ENCODE data around the gene CTSZ.
A peak's percentile ranks its signal among the peaks of the same experiment; 100 is the strongest.

CTSZ gene

GRCh38 chr20:59031564-59032022 lies 24.5 kb upstream of the CTSZ start:
- DNase-seq (ENCODE audit: low spot score), result peak; percentile 34

- DNase-seq (ENCODE audit: low spot score), result peak; percentile 76
These were observed 24.0 kb upstream of the CTSZ start for GRCh38 chr20:59030911-59031563.

DNA sequence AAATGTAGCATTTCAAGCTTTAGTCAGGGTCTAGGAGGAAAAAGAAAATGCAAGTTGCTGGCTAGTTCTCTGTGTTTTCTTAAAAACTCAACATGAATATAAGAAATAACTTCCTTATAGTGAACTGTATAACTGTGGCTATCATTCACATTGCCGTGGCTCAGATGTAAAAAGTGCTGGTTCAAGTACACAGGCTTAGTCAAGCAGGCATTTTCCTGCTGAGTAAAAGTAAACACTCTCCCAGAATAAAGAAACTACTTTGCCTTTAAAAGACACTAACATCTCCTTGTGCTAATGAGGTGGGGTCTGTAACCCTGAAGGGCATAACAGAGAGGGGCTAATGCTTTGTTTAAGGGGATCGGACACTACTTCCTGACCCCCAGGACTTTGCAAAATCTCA lies 21.8 kb upstream of the CTSZ start:
- no peak for DNase-seq (ENCODE audit: low spot score)

GRCh38 chr20:59027741-59028320 lies 20.8 kb upstream of the CTSZ start:
- no peak for DNase-seq (ENCODE audit: low spot score)

GRCh38 chr20:59026904-59027740 lies 20.1 kb upstream of the CTSZ start:
- DNase-seq (ENCODE audit: low spot score), result no peak

GRCh38 chr20:59025511-59025910 lies 18.5 kb upstream of the CTSZ start:
- no peak for DNase-seq (ENCODE audit: low spot score)

DNA sequence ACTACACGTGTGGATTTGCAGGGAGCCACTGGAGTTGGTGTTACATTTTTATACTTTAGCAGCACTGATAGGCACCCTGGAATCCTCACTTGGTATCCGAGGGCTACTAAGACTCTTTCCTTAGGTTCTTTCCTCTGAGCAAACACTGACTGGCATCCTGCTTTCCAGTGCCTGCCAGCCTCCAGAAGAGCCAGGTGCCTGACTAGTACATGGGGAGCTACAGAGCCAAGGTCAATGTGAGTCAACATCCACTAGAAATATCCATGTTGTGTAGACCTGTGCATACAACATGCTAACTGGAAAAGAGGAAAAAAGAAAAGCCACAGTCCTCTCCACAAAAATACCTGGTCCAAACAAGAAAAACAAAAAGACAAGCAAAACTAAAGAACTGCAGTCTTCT lies 18.0 kb upstream of the CTSZ start:
- no peak for DNase-seq (ENCODE audit: low spot score)

- DNase-seq (ENCODE audit: low spot score), result no peak
These were observed 17.1 kb upstream of the CTSZ start for GRCh38 chr20:59024111-59024530.

GRCh38 chr20:59023616-59024015 lies 16.6 kb upstream of the CTSZ start:
- DNase-seq (ENCODE audit: low spot score), result no peak

GRCh38 chr20:59022754-59023153 lies 15.7 kb upstream of the CTSZ start:
- DNase-seq (ENCODE audit: low spot score), result no peak

GRCh38 chr20:59020938-59021551 lies 14.0 kb upstream of the CTSZ start:
- DNase-seq (ENCODE audit: low spot score), result no peak

DNA sequence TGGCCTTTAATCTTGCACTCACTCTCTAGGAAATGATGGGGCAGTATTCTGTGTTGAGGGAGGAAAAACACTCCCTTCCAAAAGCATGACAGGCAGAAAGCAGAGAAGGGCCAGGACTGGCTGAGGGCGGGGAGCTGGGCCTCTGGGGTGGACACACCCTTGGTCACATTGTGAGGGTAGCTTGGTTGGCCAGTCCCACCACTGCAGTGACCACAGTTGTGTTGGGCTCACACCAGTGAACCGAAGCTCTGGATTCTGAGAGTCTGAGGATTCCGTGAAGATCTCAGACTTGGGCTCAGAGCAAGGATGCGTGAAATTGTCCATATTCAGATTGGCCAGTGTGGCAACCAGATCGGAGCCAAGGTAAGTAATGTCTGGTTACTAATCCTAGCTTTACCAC lies 12.2 kb upstream of the CTSZ start, which contains the start of gene TUBB1:
TUBB1 (plus strand) TSS at position 213 of the 400 bp plus-strand sequence; CDS start at position 307, 94 bp downstream.
- DNase-seq (ENCODE audit: low spot score), result no peak

DNA sequence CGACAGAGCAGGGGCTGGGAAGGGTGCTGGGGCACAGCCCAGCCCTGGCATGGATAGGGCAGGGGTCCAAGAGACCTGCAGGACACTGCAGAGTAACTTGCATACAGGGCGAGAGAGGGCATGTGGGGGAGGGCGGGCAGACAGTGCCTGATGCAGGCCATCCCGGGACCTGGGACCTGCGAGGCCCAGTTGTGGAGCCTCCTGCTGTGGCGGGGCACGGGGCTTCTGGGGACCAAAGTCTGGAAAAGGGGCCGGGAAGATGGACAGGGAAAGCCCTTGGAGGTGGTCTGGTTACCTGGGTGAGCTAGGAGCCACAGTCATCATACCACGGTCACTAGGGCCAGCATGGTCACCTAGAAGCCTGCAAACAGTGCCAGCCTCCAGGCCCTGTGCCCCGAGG lies 11.8 kb upstream of the CTSZ start:
- DNase-seq (ENCODE audit: low spot score), result no peak

DNA sequence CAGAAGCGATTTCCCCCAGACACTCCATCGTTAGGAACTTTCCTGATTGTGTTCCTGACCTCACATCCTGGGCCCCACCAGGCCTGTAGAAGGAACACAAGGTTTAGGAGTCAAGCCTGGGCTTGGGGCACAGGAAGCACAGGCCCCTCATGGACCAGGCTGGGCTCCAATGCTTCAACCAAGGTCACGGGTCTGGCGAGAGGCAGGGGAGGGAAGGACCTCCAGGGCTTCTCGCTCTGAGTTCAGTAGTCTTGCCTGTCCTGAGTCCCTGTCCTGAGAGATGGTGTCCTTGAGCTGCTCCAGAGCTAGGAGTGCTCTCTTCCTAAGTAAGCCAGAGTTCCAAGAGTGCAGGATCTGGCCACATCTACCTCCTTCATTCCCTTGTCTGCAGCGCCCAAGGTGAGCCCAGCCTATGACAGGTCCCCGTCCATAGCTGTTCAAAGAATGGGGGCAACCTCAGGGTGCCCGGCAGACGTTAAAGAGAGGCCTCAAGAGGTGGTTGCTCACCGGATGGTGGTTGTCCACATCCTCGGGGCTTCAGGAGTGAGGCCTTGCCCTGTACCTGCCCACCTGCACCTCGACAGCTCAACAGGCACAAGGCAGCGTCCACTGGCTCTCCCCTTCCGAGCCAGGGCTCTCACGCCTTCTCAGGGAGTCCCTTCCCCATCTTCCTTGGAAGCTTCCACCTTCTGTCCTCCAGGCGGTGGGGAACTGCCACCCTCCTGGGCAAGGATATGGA lies 10.6 kb upstream of the CTSZ start:
- DNase-seq (ENCODE audit: low spot score), result no peak

GRCh38 chr20:59016795-59017492 lies 9.9 kb upstream of the CTSZ start:
- no peak for DNase-seq (ENCODE audit: low spot score)

DNA sequence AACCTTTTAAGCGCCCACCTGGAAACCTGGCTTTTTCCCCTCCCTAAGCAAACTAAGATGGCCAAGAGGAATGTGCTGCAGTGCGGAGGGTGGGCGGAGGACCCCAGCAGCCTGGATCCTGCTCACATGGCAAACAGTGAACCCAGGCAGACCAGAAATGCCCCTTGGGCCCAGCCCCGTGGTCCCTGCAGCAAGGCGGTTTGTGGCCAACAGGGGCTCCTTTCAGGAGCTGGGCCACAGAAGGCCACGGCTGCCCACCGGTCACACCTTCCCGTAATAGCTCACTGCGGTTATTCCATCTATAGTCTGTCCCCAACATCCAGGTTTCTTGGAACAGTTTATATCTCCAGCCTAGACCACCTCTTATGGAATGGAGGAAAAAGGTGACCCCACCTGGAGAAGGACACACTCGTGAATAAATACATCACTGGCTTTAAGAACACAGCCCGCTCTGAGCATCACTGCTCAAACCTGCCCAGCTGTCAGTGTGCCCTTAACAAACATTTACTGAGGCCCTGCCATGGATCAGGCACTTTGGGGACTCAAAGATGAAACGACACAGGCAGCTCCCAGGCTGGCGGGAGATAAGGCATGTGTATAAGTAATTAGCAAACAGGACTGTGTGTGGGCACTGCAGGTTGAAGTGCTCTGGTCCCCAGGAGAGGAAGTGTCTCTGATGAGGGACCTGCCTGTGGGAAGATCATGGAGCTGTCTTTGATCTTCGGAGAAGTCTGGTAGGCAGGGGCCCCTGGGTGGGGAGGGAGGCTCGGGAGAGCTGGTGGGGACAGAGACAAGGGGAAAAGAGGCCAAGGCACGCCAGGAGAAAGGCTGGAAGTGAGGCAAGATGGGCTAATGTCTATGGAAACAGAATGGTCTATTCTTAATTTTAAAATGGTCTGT lies 9.0 kb upstream of the CTSZ start:
- no peak for DNase-seq (ENCODE audit: low spot score)

DNA sequence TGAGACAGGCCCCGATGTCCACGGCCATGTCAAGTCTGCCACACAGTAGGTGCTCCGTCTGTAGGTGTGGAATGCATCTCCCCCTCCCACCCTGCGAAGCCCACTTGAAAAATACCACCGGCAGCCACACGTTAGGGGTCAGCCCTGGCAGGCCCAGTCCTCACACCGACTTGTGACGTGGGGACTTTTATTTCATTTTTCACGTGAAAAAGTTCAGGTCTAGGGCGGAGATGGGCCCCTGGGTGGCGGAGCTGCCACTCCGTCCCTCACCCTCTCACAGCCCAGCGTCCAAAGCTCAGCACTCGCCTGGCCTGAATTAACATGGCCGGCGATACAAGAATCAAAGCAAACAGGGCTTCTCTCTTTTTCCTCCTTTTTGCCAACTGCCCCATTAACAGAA lies 8.4 kb upstream of the CTSZ start:
- no peak for DNase-seq (ENCODE audit: low spot score)

DNA sequence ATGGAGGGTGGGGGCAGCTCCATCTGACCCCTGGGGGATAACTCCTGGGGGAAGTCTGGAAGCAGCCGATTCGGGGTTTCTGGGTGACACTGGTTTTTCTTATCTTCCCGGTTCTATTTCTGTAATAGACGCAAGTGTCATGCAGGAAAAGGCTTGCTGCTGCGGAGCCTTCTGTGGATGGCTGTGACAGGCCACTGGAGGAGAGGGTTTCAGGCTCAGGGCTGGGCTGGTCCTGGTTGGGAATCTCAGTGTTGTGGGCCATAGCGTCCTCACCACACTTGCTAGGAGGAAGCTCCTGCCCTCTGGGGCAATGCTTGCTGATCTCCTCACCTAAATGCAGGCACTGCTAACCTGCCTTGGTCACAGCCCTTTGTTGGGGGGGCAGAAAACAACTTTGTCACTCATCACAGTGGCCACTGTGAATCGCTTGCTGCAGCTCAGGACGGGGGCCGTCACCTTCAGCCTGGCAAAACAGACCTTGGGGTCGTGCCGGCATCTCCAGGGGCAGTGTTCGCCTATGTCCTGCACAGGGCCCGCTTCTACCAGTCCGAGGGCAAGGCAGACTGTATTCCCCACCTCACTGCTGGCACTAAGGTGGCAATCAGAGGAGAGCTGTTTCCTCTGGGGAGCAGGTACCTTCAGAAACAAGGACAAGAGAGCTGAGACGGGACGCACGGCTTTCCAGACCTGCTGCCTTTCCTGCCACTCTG lies 7.8 kb upstream of the CTSZ start:
- DNase-seq (ENCODE audit: low spot score), result no peak

DNA sequence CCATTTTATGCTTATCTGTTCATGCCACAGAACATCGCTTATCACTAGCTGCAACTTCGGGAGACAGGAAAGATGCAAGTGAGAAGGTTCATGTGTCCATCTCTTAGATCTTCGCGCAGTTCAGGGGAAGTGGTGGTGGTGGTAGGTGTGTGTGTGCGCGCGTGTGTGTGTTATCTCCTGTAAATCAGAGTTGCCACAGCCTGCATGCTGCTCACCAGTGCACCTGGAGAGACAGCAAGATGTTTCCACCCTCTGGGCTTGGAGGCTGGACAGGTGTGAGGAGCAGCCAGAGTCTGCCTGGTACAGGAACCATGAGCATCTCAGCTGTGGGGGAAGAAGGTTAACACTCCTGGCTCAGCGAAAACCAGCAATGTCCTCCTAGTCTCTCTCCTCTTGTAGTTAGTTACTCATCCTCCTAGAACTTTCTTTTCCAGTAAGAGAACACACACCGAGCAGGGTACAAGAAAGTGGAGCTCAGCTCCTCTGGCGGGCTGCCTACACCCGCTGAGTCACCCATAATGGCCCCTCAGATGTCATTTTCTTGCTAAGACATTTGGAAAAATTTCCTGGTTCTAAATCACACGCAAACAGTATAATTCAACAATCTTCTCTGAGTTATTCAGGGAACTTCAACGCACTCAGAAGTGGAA lies 7.0 kb upstream of the CTSZ start:
- DNase-seq (ENCODE audit: low spot score), result no peak

All from SW480 (cell line).